Smooth muscle cell of the pulmonary artery (primary cell): ENCODE data around the gene FBXO39. TPM values are rescaled to one million over a fixed set of nuclear protein-coding genes. Genes with fewer than 3 reads are reported as not detected.

ENCODE experiments used
- total RNA-seq: library from RNA; depleted of rRNA; stranded (reverse); fragments of >200 nt; gene quantifications from 2 replicates; pipeline ENCODE4 v1.2.3, GENCODE V29; 2014

The FBXO39 gene
- 0.07 and 0.26 TPM in 2 replicates for total RNA-seq

GRCh38 chr17:6775871-6776405 is at the start of gene FBXO39:
Gene FBXO39 (plus strand): TSS chr17:6776215. CDS start chr17:6779869, 3,654 bp downstream.

GRCh38 chr17:6755731-6756184 is 20.3 kb upstream of the FBXO39 start, which contains the start of gene XAF1:
Gene XAF1 (plus strand): TSS chr17:6756046. CDS start chr17:6756079, 33 bp downstream.

GRCh38 chr17:6831661-6832263 is 55.7 kb downstream of the FBXO39 start, which contains the start of gene TEKT1:
Gene TEKT1 (minus strand): TSS chr17:6831729. CDS start chr17:6830376, 1,353 bp downstream.

Other genes starting within 250 kb of the FBXO39 start
- 2.4 and 3.8 TPM in 2 replicates for gene PITPNM3, start 219.7 kb upstream of the FBXO39 start, total RNA-seq
- 12.8 and 16.0 TPM in 2 replicates for gene KIAA0753, start 135.5 kb upstream of the FBXO39 start, total RNA-seq
- gene TXNDC17, start 135.2 kb upstream of the FBXO39 start, total RNA-seq = 48.6 and 56.8 TPM in 2 replicates
- 7.2 and 8.0 TPM in 2 replicates for gene MED31, start 124.6 kb upstream of the FBXO39 start, total RNA-seq
- 0.46 and 0.72 TPM in 2 replicates for gene C17orf100, start 124.5 kb upstream of the FBXO39 start, total RNA-seq
- not detected in 2 replicates for gene SLC13A5, start 62.8 kb upstream of the FBXO39 start, total RNA-seq
- 20.0 and 37.0 TPM in 2 replicates for gene XAF1, start 20.2 kb upstream of the FBXO39 start, total RNA-seq
- not detected in 2 replicates for gene TEKT1, start 55.5 kb downstream of the FBXO39 start, total RNA-seq
- gene ALOX12, start 219.8 kb downstream of the FBXO39 start, total RNA-seq = not detected in 2 replicates
- 88.2 and 97.8 TPM in 2 replicates for gene RNASEK, start 236.4 kb downstream of the FBXO39 start, total RNA-seq
- 0.20 and 0.36 TPM in 2 replicates for gene BCL6B, start 246.8 kb downstream of the FBXO39 start, total RNA-seq